ENCODE results near the gene OR1F1. TPM values are rescaled to one million over a fixed set of nuclear protein-coding genes. Genes with fewer than 3 reads are reported as not detected.
A peak's percentile ranks its signal among the peaks of the same experiment; 100 is the strongest.
"Not testable (repeated sequence)": the region's sequence is repeated elsewhere in the genome, so short reads cannot be mapped to it uniquely, and the experiment has no call there.

Gene OR1F1
- total RNA-seq, 1 experiment from 2014 or later, result 1.4 TPM

- no peaks in the 10 kb centered on the region for H3K27me3 ChIP-seq (ENCODE audit: insufficient read depth, low read depth)
- BruUV-seq (replicated peaks), result no TSS peak
Measured at GRCh38 chr16:3164121-3164991, 23.6 kb upstream of the OR1F1 start.

GRCh38 chr16:3165111-3165822 is 22.7 kb upstream of the OR1F1 start:
- no peak overlapping the region for H3K4me3 ChIP-seq
- no TSS peak for BruUV-seq (replicated peaks)
- H3K36me3 ChIP-seq (ENCODE audit: low read depth), result no peaks in the 10 kb centered on the region
- H3K4me2 ChIP-seq, result peak overlapping the region; percentile 71
- no peaks in the 10 kb centered on the region for H3K79me2 ChIP-seq (ENCODE audit: low read depth)
- no peak for DNase-seq
- H2AFZ ChIP-seq, result peak overlapping the region; percentile 80
- no peak for TF ChIP-seq EZH2 (IDR thresholded peaks at IDR 0.05; ENCODE audit: low read depth)
- TF ChIP-seq CTCF (conservative IDR thresholded peaks at IDR 0.05), result no peak
- intact Hi-C loops (cut with micrococcal nuclease; ENCODE audit: unreplicated experiment), result loop anchor here (5.0 kb wide), 2 partner anchors 33 to 108 kb away; no protein-coding TSS in a partner anchor
- ChIA-PET CTCF (interaction anchor here (0.5 kb wide), 2 partner anchors 72 to 767 kb away, joined by 3 read pairs; no protein-coding TSS in a partner anchor), POLR2A (ENCODE audit: unreplicated experiment) (interaction anchor here (0.6 to 0.7 kb wide), 3 partner anchors 37 to 904 kb away, joined by 3 to 5 read pairs (median 5); no protein-coding TSS in a partner anchor)
- H4K20me1 ChIP-seq (ENCODE audit: insufficient read depth), result no peaks in the 10 kb centered on the region
- H3K9me3 ChIP-seq (ENCODE audit: insufficient read depth, low read depth), result no peaks in the 10 kb centered on the region
- no peaks in the 10 kb centered on the region for H3K9me2 ChIP-seq (ENCODE audit: insufficient read depth)
- no peak overlapping the region for H3K27ac ChIP-seq
- no peaks in the 10 kb centered on the region for H3K27me3 ChIP-seq (ENCODE audit: insufficient read depth, low read depth)
- H3F3A ChIP-seq (ENCODE audit: insufficient read depth, low read depth), result peaks cover 27% of the 10 kb centered on the region
- H3K4me1 ChIP-seq (replicated peaks; ENCODE audit: insufficient read depth), result 0 out of 2 replicates have a peak, but pooled peaks cover 4% of the 10 kb centered on the region

More at GRCh38 chr16:3164121-3164991, 23.6 kb upstream of the OR1F1 start:
- Histone ChIP-seq H3K9me3 (ENCODE audit: insufficient read depth, low read depth) (no peaks in the 10 kb centered on the region), H3F3A (ENCODE audit: insufficient read depth, low read depth) (peaks cover 27% of the 10 kb centered on the region), H3K79me2 (ENCODE audit: low read depth) (no peaks in the 10 kb centered on the region), H3K4me1 (replicated peaks; ENCODE audit: insufficient read depth) (0 out of 2 replicates have a peak, but pooled peaks cover 4% of the 10 kb centered on the region), H4K20me1 (ENCODE audit: insufficient read depth) (no peaks in the 10 kb centered on the region), H3K4me3 (no peak overlapping the region), H3K36me3 (ENCODE audit: low read depth) (no peaks in the 10 kb centered on the region), H2AFZ (no peak overlapping the region), H3K27ac (no peak overlapping the region), H3K9me2 (ENCODE audit: insufficient read depth) (no peaks in the 10 kb centered on the region), H3K4me2 (no peak overlapping the region)
- ChIA-PET POLR2A (ENCODE audit: unreplicated experiment) (interaction anchor here (0.7 kb wide), 1 partner anchor 108 kb away, joined by 5 read pairs; no protein-coding TSS in a partner anchor), CTCF (interaction anchor here (0.5 kb wide), 3 partner anchors 71 to 768 kb away, joined by 3 to 4 read pairs (median 3); no protein-coding TSS in a partner anchor)
- TF ChIP-seq CTCF (conservative IDR thresholded peaks at IDR 0.05), result no peak
- no peak for TF ChIP-seq EZH2 (IDR thresholded peaks at IDR 0.05; ENCODE audit: low read depth)
- intact Hi-C loops (cut with micrococcal nuclease; ENCODE audit: unreplicated experiment), result no loop called here
- DNase-seq, result no peak

GRCh38 chr16:3166505-3166886 is 21.5 kb upstream of the OR1F1 start:
- Histone ChIP-seq H3F3A (ENCODE audit: insufficient read depth, low read depth) (peaks cover 20% of the 10 kb centered on the region), H3K36me3 (ENCODE audit: low read depth) (no peaks in the 10 kb centered on the region), H3K4me1 (replicated peaks; ENCODE audit: insufficient read depth) (0 out of 2 replicates have a peak, but pooled peaks cover 4% of the 10 kb centered on the region), H3K4me3 (no peak overlapping the region), H3K27me3 (ENCODE audit: insufficient read depth, low read depth) (no peaks in the 10 kb centered on the region), H3K79me2 (ENCODE audit: low read depth) (no peaks in the 10 kb centered on the region), H4K20me1 (ENCODE audit: insufficient read depth) (no peaks in the 10 kb centered on the region), H3K4me2 (no peak overlapping the region), H3K9me3 (ENCODE audit: insufficient read depth, low read depth) (no peaks in the 10 kb centered on the region), H3K27ac (no peak overlapping the region), H2AFZ (no peak overlapping the region), H3K9me2 (ENCODE audit: insufficient read depth) (no peaks in the 10 kb centered on the region)
- intact Hi-C loops (cut with micrococcal nuclease; ENCODE audit: unreplicated experiment), result loop anchor here (5.0 kb wide), 2 partner anchors 34 to 109 kb away; no protein-coding TSS in a partner anchor
- CTCF ChIA-PET, result interaction anchor here (0.7 kb wide), 1 partner anchor 26 kb away, joined by 3 read pairs; no protein-coding TSS in a partner anchor
- BruUV-seq (replicated peaks), result no TSS peak
- POLR2A ChIA-PET (ENCODE audit: unreplicated experiment), result no interaction called here
- DNase-seq, result peak in 1 of 2 experiments; percentile 52
- TF ChIP-seq CTCF (conservative IDR thresholded peaks at IDR 0.05), result no peak
- no peak for TF ChIP-seq EZH2 (IDR thresholded peaks at IDR 0.05; ENCODE audit: low read depth)

- not testable (repeated sequence) for H3K27ac ChIP-seq; H2AFZ ChIP-seq; H3K9me3 ChIP-seq (ENCODE audit: insufficient read depth, low read depth); BruUV-seq (replicated peaks); H3K27me3 ChIP-seq (ENCODE audit: insufficient read depth, low read depth); H4K20me1 ChIP-seq (ENCODE audit: insufficient read depth); H3K9me2 ChIP-seq (ENCODE audit: insufficient read depth); H3K4me1 ChIP-seq (replicated peaks; ENCODE audit: insufficient read depth); H3K36me3 ChIP-seq (ENCODE audit: low read depth); H3K4me2 ChIP-seq; H3K79me2 ChIP-seq (ENCODE audit: low read depth); DNase-seq; H3K4me3 ChIP-seq
- ChIA-PET POLR2A (ENCODE audit: unreplicated experiment) (interaction anchor here (0.6 kb wide), 1 partner anchor 19 kb away, joined by 4 read pairs; the partner anchor contains the start of gene OR1F1), CTCF (interaction anchor here (0.6 to 0.7 kb wide), 2 partner anchors 69 to 347 kb away, joined by 3 to 5 read pairs; no protein-coding TSS in a partner anchor)
- H3F3A ChIP-seq (ENCODE audit: insufficient read depth, low read depth), result peaks cover 22% of the 10 kb centered on the region
- intact Hi-C loops (cut with micrococcal nuclease; ENCODE audit: unreplicated experiment), result loop anchor here (5.0 kb wide), 2 partner anchors 36 to 111 kb away; no protein-coding TSS in a partner anchor
Measured at GRCh38 chr16:3168729-3169128, 19.3 kb upstream of the OR1F1 start.
